HepG2 (cell line): ENCODE data around the gene CFAP210.

Source experiments
- HDAC2 ChIP-seq: sonication (generic); formaldehyde crosslinking; IDR thresholded peaks from 2 replicates; pipeline ENCODE4 v1.4.0; 2020; ENCODE audit warnings: missing genetic modification reagents
- MAZ ChIP-seq, 2 experiments: sonication (generic) in 1 of 2; formaldehyde crosslinking in 1 of 2; IDR thresholded peaks; 2 replicates each; pipeline versions ENCODE4 v1.5.0 to v1.6.1; 2012 to 2020; ENCODE audit warnings: low read depth in 2 of 2, mild to moderate bottlenecking in 2 of 2, borderline replicate concordance in 1 of 2, improper control_type of control experiment in 1 of 2, low read length in 1 of 2, missing genetic modification reagents in 1 of 2, moderate library complexity in 1 of 2
- MTF1 ChIP-seq: sonication (generic); formaldehyde crosslinking; IDR thresholded peaks from 2 replicates; pipeline ENCODE4 v1.5.0; 2020; ENCODE audit warnings: missing genetic modification reagents
- RBFOX2 ChIP-seq: fragments of 200-400 bp; formaldehyde crosslinking; IDR thresholded peaks from 2 replicates; pipeline ENCODE4 v1.6.1; 2017; ENCODE audit warnings: low read depth, mild to moderate bottlenecking, low read length
- ZFP90 ChIP-seq: sonication (generic); formaldehyde crosslinking; IDR thresholded peaks from 2 replicates; pipeline ENCODE4 v1.8.0; 2022; ENCODE audit warnings: missing genetic modification reagents, mild to moderate bottlenecking, inconsistent platforms, borderline replicate concordance
- TF ChIP-seq, protein P1 (sequence below): sonication (generic); formaldehyde crosslinking; IDR thresholded peaks from 2 replicates; pipeline ENCODE4 v1.5.0; 2020; ENCODE audit warnings: mild to moderate bottlenecking, missing genetic modification reagents, moderate library complexity

DNA sequence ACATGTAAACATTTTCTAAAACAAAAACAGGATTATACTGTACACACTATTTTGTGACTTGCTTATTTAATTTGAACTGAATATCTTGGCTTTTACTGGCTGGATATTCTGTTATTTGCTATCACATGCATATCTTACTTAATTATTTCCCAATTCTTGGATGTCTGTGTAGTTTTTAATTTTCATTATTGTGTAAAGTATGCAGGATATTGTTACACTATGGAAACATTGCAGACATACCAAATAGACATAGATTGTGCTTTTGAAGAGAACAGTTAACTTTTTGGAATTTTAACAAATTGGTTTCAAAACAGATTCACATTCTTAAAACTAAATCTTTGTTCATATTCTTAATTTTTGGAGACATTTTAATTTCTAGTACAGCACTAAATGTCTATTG is 2.2 kb upstream of the CFAP210 start:
- TF ChIP-seq HDAC2 (CRISPR knock-in tag) = no peak
- TF ChIP-seq MTF1 (CRISPR knock-in tag) = no peak
- no peak for TF ChIP-seq RBFOX2
- TF ChIP-seq MAZ (IDR thresholded peaks at IDR 0.05; ENCODE audit: borderline replicate concordance, low read depth, low read length) = no peak
- TF ChIP-seq MAZ (CRISPR knock-in tag; IDR thresholded peaks at IDR 0.05; ENCODE audit: low read depth) = no peak
- TF ChIP-seq ZFP90 (CRISPR knock-in tag) = no peak
- TF ChIP-seq, protein P1, sequence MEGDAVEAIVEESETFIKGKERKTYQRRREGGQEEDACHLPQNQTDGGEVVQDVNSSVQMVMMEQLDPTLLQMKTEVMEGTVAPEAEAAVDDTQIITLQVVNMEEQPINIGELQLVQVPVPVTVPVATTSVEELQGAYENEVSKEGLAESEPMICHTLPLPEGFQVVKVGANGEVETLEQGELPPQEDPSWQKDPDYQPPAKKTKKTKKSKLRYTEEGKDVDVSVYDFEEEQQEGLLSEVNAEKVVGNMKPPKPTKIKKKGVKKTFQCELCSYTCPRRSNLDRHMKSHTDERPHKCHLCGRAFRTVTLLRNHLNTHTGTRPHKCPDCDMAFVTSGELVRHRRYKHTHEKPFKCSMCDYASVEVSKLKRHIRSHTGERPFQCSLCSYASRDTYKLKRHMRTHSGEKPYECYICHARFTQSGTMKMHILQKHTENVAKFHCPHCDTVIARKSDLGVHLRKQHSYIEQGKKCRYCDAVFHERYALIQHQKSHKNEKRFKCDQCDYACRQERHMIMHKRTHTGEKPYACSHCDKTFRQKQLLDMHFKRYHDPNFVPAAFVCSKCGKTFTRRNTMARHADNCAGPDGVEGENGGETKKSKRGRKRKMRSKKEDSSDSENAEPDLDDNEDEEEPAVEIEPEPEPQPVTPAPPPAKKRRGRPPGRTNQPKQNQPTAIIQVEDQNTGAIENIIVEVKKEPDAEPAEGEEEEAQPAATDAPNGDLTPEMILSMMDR (CRISPR knock-in tag) = no peak
